ENCODE results near the gene ZNF536.

DNA sequence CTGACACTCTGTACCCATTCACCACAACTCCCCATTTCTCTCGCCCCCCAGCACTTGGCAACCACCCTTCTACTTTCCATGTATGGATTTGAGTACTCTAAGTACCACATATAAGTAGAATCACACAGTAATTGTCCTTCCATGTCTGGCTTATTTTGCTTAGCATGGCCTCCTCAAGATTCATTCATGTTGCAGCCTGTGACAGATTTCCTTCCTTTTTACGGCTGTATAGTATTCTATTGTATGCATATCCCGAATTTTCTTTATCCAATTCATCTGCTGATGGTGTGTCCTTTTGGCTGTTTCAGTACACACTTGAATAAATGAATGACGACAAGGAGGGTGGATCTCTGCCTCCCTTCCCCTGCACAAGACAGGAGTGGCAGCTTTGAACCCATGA, 95.1 kb downstream of the ZNF536 start:
- TF ChIP-seq GATA2 (IDR thresholded peaks at IDR 0.05; ENCODE audit: low read depth, low read length) (no peak), GATA3 (IDR thresholded peaks at IDR 0.05; ENCODE audit: low read depth, low read length) (no peak)

Data from SH-SY5Y (cell line).